ENCODE results near the gene IQCH.

IQCH gene

DNA sequence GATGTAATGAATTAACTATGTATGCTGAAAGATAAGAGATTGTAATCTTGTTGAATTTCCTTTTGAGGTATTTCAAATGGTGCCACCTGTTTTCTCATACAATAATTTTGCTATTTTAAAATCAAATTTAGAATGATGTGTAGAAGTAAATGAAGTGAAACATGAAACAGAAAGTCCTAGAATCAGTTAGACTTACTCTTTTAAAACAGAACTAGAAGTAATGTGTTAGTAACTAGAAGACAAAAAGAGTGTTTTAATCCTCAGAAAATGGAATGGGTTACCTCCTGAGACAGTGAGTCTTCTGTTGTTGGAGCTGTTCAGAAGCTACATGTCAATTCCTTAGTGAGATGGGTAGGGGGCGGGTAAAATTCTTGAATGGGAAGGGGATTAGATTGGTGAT, 279.8 kb downstream of the IQCH start:
- Mint-ChIP-seq H3K27ac (no peak overlapping the region), H3K4me1 (ENCODE audit: low read depth) (peaks cover 6% of the 10 kb centered on the region), H3K36me3 (ENCODE audit: low read depth) (peaks cover 3% of the 10 kb centered on the region), H3K27me3 (peaks cover 2% of the 10 kb centered on the region), H3K4me3 (no peak overlapping the region), H3K9me3 (no peaks in the 10 kb centered on the region)
- intact Hi-C loops (cut with micrococcal nuclease), result no loop called here

DNA sequence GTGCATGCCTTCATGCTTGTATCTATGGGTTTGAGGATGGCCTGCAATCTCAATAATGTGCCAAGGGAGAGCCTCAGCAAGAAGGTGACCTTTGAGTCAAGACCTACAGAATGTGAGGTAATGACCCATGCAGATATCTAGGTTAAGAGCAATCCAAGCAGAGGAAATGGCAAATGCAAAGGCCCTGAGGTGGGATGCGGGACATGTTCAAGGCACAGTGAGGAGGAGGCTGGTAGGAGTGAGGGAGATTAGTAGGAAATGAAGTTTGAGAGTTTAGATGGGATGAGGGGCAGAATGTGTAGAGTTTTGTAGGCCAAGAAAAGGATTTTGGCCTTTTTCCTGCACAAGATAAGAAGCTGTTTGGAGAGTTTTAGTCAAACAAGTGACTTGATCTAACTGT, 283.2 kb downstream of the IQCH start:
- no peaks in the 10 kb centered on the region for H3K9me3 Mint-ChIP-seq
- H3K27ac Mint-ChIP-seq, result no peak overlapping the region
- no peaks in the 10 kb centered on the region for H3K4me1 Mint-ChIP-seq (ENCODE audit: low read depth)
- no peak overlapping the region for H3K4me3 Mint-ChIP-seq
- peaks cover 3% of the 10 kb centered on the region for H3K36me3 Mint-ChIP-seq (ENCODE audit: low read depth)
- intact Hi-C loops (cut with micrococcal nuclease), result no loop called here
- H3K27me3 Mint-ChIP-seq, result peaks cover 2% of the 10 kb centered on the region

- peak within 1 kb of the TSS; percentile 93 for H3K4me3 Mint-ChIP-seq
- H3K27me3 Mint-ChIP-seq, result peaks cover 2% of the 10 kb centered on the region
- peak within 1 kb of the TSS; percentile 93 for H3K27ac Mint-ChIP-seq
- intact Hi-C loops (cut with micrococcal nuclease), result loop anchor here (2.0 to 5.0 kb wide), 3 partner anchors 22 to 85 kb away; partner anchors contain the start of gene C15orf61
- H3K4me1 Mint-ChIP-seq (ENCODE audit: low read depth), result peaks cover 25% of the 10 kb centered on the region
- H3K36me3 Mint-ChIP-seq (ENCODE audit: low read depth), result peaks cover 41% of the 10 kb centered on the region
- no peaks in the 10 kb centered on the region for H3K9me3 Mint-ChIP-seq
These were observed 288.1 kb downstream of the IQCH start, which contains the start of gene MAP2K5 for GRCh38 chr15:67542420-67543347. Gene MAP2K5 (plus strand): TSS chr15:67542703. CDS start chr15:67543336, 633 bp downstream.

DNA sequence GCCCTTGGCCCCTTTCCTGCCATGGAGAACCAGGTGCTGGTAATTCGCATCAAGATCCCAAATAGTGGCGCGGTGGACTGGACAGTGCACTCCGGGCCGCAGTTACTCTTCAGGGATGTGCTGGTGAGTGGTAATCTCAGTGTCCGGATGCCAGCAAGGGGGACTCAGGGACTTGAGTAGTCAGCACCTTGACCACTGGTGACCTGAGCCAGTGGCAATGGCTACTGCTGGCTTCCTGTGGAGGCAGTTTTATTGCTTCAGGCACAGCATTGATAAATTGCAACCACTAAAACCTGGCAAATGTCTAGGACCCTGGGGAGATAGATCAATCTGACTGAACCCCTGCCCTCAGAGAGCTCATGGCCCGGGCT, 288.7 kb downstream of the IQCH start:
- H3K4me1 Mint-ChIP-seq (ENCODE audit: low read depth), result peaks cover 31% of the 10 kb centered on the region

GRCh38 chr15:67544475-67544874, 289.9 kb downstream of the IQCH start:
- H3K4me3 Mint-ChIP-seq, result no peak overlapping the region
- intact Hi-C loops (cut with micrococcal nuclease), result loop anchor here (5.0 kb wide), 2 partner anchors 37 to 87 kb away; no protein-coding TSS in a partner anchor
- no peaks in the 10 kb centered on the region for H3K27me3 Mint-ChIP-seq
- no peak overlapping the region for H3K27ac Mint-ChIP-seq
- peaks cover 37% of the 10 kb centered on the region for H3K4me1 Mint-ChIP-seq (ENCODE audit: low read depth)
- H3K36me3 Mint-ChIP-seq (ENCODE audit: low read depth), result peaks cover 44% of the 10 kb centered on the region
- H3K9me3 Mint-ChIP-seq, result no peaks in the 10 kb centered on the region

More for the DNA sequence above, 288.7 kb downstream of the IQCH start:
- Mint-ChIP-seq H3K4me3 (peak overlapping the region; percentile 93), H3K27me3 (no peaks in the 10 kb centered on the region), H3K9me3 (no peaks in the 10 kb centered on the region), H3K27ac (peak overlapping the region; percentile 93), H3K36me3 (ENCODE audit: low read depth) (peaks cover 44% of the 10 kb centered on the region)
- intact Hi-C loops (cut with micrococcal nuclease), result loop anchor here (2.0 to 5.0 kb wide), 3 partner anchors 23 to 86 kb away; partner anchors contain the start of gene C15orf61

- intact Hi-C loops (cut with micrococcal nuclease), result no loop called here
- Mint-ChIP-seq H3K4me3 (no peak overlapping the region), H3K27me3 (no peaks in the 10 kb centered on the region), H3K4me1 (ENCODE audit: low read depth) (peaks cover 43% of the 10 kb centered on the region), H3K9me3 (no peaks in the 10 kb centered on the region), H3K36me3 (ENCODE audit: low read depth) (peaks cover 51% of the 10 kb centered on the region), H3K27ac (no peak overlapping the region)
These were observed 291.3 kb downstream of the IQCH start for GRCh38 chr15:67545864-67546263.

- H3K27ac Mint-ChIP-seq, result no peak overlapping the region
- no peak overlapping the region for H3K4me3 Mint-ChIP-seq
- H3K9me3 Mint-ChIP-seq, result no peaks in the 10 kb centered on the region
- H3K27me3 Mint-ChIP-seq, result no peaks in the 10 kb centered on the region
- H3K36me3 Mint-ChIP-seq (ENCODE audit: low read depth), result peaks cover 57% of the 10 kb centered on the region
- intact Hi-C loops (cut with micrococcal nuclease), result no loop called here
- H3K4me1 Mint-ChIP-seq (ENCODE audit: low read depth), result peaks cover 43% of the 10 kb centered on the region
These were observed 292.5 kb downstream of the IQCH start for GRCh38 chr15:67547064-67547463.

- H3K4me3 Mint-ChIP-seq, result no peak overlapping the region
- peaks cover 54% of the 10 kb centered on the region for H3K36me3 Mint-ChIP-seq (ENCODE audit: low read depth)
- H3K27me3 Mint-ChIP-seq, result no peaks in the 10 kb centered on the region
- intact Hi-C loops (cut with micrococcal nuclease), result no loop called here
- H3K9me3 Mint-ChIP-seq, result no peaks in the 10 kb centered on the region
- H3K4me1 Mint-ChIP-seq (ENCODE audit: low read depth), result peaks cover 42% of the 10 kb centered on the region
- H3K27ac Mint-ChIP-seq, result no peak overlapping the region
These were observed 293.2 kb downstream of the IQCH start for GRCh38 chr15:67547836-67548235.

DNA sequence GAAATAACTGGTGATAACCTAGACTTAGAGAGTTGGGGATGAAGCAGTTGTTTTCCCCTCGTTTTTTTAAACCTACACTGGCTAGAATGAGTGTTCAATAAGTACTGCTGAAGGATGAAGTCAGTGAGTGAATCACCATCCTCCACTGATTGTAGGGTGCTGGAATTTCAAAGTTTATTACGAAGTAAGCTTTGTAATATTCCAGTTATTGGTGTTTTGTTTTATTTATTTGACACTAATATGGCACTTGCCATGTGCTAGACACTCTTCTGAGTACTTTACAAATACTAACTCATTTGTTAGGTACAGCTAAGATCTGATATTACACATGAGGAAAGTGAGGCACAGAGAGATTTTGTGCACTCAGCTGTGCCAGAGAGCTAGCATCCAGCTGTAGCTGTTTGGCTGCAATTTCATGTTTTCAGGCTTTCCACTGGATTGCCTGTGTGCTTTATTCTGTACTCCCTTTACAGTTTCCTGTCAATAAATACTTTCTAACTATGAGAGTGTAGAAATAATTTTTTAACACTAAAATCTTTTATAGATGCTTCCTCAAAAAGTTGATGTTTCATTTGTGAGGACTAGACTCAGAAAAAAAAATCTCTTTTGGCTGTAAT, 293.8 kb downstream of the IQCH start:
- Mint-ChIP-seq H3K27ac (peak overlapping the region; percentile 66), H3K36me3 (ENCODE audit: low read depth) (peaks cover 49% of the 10 kb centered on the region), H3K27me3 (no peaks in the 10 kb centered on the region), H3K4me3 (no peak overlapping the region), H3K4me1 (ENCODE audit: low read depth) (peaks cover 37% of the 10 kb centered on the region), H3K9me3 (no peaks in the 10 kb centered on the region)
- intact Hi-C loops (cut with micrococcal nuclease), result no loop called here

GRCh38 chr15:67548862-67549651, 294.5 kb downstream of the IQCH start:
- Mint-ChIP-seq H3K9me3 (no peaks in the 10 kb centered on the region), H3K36me3 (ENCODE audit: low read depth) (peaks cover 49% of the 10 kb centered on the region), H3K27me3 (no peaks in the 10 kb centered on the region), H3K4me1 (ENCODE audit: low read depth) (peaks cover 30% of the 10 kb centered on the region), H3K27ac (peak overlapping the region; percentile 66), H3K4me3 (no peak overlapping the region)
- intact Hi-C loops (cut with micrococcal nuclease), result no loop called here

DNA sequence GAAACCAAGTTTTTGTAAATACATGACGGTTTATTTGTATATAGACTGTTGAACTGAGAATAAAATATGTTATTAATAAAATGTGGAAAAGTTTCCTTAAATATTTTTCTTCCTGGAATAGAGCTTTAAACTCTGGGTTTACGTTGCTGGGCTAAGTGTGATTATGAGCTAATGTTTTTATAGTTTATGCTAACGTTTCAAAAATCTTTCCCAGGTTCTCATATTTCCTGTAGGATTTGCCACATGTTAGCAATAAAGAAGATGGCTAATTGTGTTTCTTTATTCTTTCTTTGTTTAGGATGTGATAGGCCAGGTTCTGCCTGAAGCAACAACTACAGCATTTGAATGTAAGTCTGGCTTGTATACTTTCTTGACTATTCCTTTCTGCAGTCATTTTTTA, 295.1 kb downstream of the IQCH start:
- H3K27me3 Mint-ChIP-seq, result no peaks in the 10 kb centered on the region
- H3K27ac Mint-ChIP-seq, result no peak overlapping the region
- peaks cover 23% of the 10 kb centered on the region for H3K4me1 Mint-ChIP-seq (ENCODE audit: low read depth)
- no peak overlapping the region for H3K4me3 Mint-ChIP-seq
- H3K36me3 Mint-ChIP-seq (ENCODE audit: low read depth), result peaks cover 47% of the 10 kb centered on the region
- H3K9me3 Mint-ChIP-seq, result no peaks in the 10 kb centered on the region
- intact Hi-C loops (cut with micrococcal nuclease), result no loop called here

GRCh38 chr15:67550522-67550921, 295.9 kb downstream of the IQCH start:
- peaks cover 48% of the 10 kb centered on the region for H3K36me3 Mint-ChIP-seq (ENCODE audit: low read depth)
- H3K27ac Mint-ChIP-seq, result no peak overlapping the region
- H3K4me3 Mint-ChIP-seq, result no peak overlapping the region
- H3K27me3 Mint-ChIP-seq, result no peaks in the 10 kb centered on the region
- H3K4me1 Mint-ChIP-seq (ENCODE audit: low read depth), result peaks cover 18% of the 10 kb centered on the region
- intact Hi-C loops (cut with micrococcal nuclease), result no loop called here
- H3K9me3 Mint-ChIP-seq, result no peaks in the 10 kb centered on the region

- Mint-ChIP-seq H3K36me3 (ENCODE audit: low read depth) (peaks cover 46% of the 10 kb centered on the region), H3K4me1 (ENCODE audit: low read depth) (peaks cover 18% of the 10 kb centered on the region), H3K9me3 (no peaks in the 10 kb centered on the region), H3K27ac (no peak overlapping the region), H3K27me3 (no peaks in the 10 kb centered on the region), H3K4me3 (no peak overlapping the region)
- intact Hi-C loops (cut with micrococcal nuclease), result no loop called here
These were observed 296.7 kb downstream of the IQCH start for GRCh38 chr15:67551207-67551743.

Measured in dendritic cell treated with granulocyte-macrophage colony-stimulating factor and Interleukin-4, amounts not matched to agents 40 ng/mL and 50 ng/mL, for 4 days (primary cell).